ENCODE measurements around the gene SLC44A5. TPM values are rescaled to one million over a fixed set of nuclear protein-coding genes. Genes with fewer than 3 reads are reported as not detected.

Gene SLC44A5
- total RNA-seq, 3 donors from 2014 or later, result 1.6 to 4.6 (median 4.2) TPM

DNA sequence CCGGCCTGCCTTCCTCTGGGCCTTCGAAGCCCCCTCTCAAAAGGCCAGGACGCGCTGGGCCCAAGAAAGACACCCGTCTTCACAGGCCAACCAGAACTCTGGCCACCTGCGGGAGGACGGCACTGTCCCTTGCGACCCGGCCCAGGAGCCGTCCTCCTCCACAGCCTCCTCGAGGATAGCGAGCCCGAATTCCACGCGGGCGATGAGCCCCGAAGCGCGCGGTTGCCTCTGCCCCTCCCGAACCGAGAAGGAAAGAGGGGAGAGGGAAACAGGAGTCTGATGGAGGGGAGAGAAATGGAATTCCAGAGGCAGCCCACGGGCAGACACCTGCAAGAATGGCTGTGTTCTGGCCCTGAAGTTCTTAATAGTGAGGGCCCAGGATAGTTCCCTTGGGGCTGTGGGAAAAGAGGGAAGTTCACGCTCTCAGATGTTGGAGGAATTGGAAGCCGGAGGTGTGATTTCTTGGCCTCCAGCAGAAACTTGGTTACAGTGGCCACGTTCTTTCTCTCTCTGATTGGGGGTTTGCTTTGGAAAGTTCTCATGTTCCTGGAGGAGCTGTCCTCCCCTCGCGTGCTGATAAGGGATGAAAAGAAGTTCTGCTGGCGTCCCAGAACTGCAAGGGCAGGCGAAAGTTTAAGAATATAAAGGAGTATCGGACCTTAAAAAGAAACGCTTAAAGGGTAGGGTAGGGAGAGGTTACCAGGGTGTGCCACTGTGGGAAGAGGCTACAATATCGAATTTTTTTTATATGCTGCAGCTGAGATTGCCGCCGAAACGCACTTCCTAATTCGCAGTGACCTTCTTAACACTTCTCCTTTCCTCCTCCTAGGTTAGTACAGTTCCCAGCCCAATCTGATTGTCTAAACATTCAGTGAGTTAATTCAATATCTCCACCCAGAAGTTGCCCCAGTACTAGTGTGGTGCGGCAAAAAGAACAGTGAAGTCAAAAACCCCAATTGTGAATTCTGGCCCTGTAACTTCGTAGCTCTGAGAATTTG lies 5.8 kb upstream of the SLC44A5 start:
- no peaks in the 10 kb centered on the region for H3K9me3 ChIP-seq
- no peak for ATAC-seq
- no peaks in the 10 kb centered on the region for H3K36me3 ChIP-seq (ENCODE audit: low read depth)
- H3K4me3 ChIP-seq, result no peak overlapping the region
- peak; percentile 7 to 29 (median 21) for DNase-seq
- TF ChIP-seq, protein P1, sequence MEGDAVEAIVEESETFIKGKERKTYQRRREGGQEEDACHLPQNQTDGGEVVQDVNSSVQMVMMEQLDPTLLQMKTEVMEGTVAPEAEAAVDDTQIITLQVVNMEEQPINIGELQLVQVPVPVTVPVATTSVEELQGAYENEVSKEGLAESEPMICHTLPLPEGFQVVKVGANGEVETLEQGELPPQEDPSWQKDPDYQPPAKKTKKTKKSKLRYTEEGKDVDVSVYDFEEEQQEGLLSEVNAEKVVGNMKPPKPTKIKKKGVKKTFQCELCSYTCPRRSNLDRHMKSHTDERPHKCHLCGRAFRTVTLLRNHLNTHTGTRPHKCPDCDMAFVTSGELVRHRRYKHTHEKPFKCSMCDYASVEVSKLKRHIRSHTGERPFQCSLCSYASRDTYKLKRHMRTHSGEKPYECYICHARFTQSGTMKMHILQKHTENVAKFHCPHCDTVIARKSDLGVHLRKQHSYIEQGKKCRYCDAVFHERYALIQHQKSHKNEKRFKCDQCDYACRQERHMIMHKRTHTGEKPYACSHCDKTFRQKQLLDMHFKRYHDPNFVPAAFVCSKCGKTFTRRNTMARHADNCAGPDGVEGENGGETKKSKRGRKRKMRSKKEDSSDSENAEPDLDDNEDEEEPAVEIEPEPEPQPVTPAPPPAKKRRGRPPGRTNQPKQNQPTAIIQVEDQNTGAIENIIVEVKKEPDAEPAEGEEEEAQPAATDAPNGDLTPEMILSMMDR (IDR thresholded peaks at IDR 0.05), result no peak
- intact Hi-C loops (cut with DNase I, micrococcal nuclease), result no loop called here
- H3K4me1 ChIP-seq (ENCODE audit: low read depth), result peaks cover 7% of the 10 kb centered on the region

GRCh38 chr1:75615613-75616435 lies 4.9 kb upstream of the SLC44A5 start:
- TF ChIP-seq, protein P1 (IDR thresholded peaks at IDR 0.05), result no peak
- Histone ChIP-seq H3K36me3 (ENCODE audit: low read depth) (no peaks in the 10 kb centered on the region), H3K4me3 (no peak overlapping the region), H3K4me1 (ENCODE audit: low read depth) (peaks cover 7% of the 10 kb centered on the region), H3K9me3 (no peaks in the 10 kb centered on the region)
- peak; percentile 5 to 43 (median 29) for DNase-seq
- intact Hi-C loops (cut with DNase I, micrococcal nuclease), result no loop called here
- ATAC-seq, result peak; percentile 71

DNA sequence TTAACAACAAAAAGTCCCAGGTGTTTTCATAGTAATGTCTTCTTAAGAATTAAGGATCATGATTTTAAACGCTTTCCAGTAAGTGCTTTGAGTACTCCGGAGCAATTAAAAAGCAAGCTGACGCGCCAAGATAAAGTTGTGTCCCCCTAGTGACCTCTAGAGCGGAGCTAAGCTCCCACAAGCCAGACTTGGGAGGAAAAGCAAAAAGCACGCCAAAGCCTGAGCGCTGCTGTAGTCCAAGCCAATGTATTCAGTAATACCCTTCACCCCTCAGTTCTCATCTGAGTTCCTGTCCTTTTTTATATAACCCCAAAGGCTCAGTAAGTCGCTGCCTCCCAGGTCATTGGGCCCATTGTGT lies 3.5 kb upstream of the SLC44A5 start:
- TF ChIP-seq, protein P1 (IDR thresholded peaks at IDR 0.05), result no peak
- Histone ChIP-seq H3K4me3 (no peak overlapping the region), H3K36me3 (ENCODE audit: low read depth) (no peaks in the 10 kb centered on the region), H3K9me3 (no peaks in the 10 kb centered on the region), H3K4me1 (ENCODE audit: low read depth) (peaks cover 7% of the 10 kb centered on the region)
- intact Hi-C loops (cut with DNase I, micrococcal nuclease), result no loop called here
- ATAC-seq (no peak), DNase-seq (no peak)

- H3K4me1 ChIP-seq (ENCODE audit: low read depth), result peaks cover 7% of the 10 kb centered on the region
- H3K9me3 ChIP-seq, result no peaks in the 10 kb centered on the region
- TF ChIP-seq, protein P1 (IDR thresholded peaks at IDR 0.05), result no peak
- ATAC-seq (no peak), DNase-seq (no peak)
- H3K4me3 ChIP-seq, result no peak overlapping the region
- H3K36me3 ChIP-seq (ENCODE audit: low read depth), result no peaks in the 10 kb centered on the region
- intact Hi-C loops (cut with DNase I, micrococcal nuclease), result no loop called here
Measured at GRCh38 chr1:75613916-75614315, 3.0 kb upstream of the SLC44A5 start.

- peaks cover 7% of the 10 kb centered on the region for H3K4me1 ChIP-seq (ENCODE audit: low read depth)
- no peaks in the 10 kb centered on the region for H3K9me3 ChIP-seq
- DNase-seq, result no peak
- ATAC-seq, result no peak
- no peaks in the 10 kb centered on the region for H3K36me3 ChIP-seq (ENCODE audit: low read depth)
- intact Hi-C loops (cut with DNase I, micrococcal nuclease), result no loop called here
- TF ChIP-seq, protein P1 (IDR thresholded peaks at IDR 0.05), result no peak
- H3K4me3 ChIP-seq, result no peak overlapping the region
Measured at GRCh38 chr1:75612976-75613375, 2.1 kb upstream of the SLC44A5 start.

Measured in mucosa of descending colon (tissue), 3 donors.